DOHH2 (cell line): Measurements from ENCODE around the gene ZNF79.

Experiments
- H3F3A ChIP-seq: fragments of 200-600 bp; sonication (generic), shearing (Covaris generic); 2 replicates; pipeline ENCODE4 v1.6.0; 2016; ENCODE audit warnings: antibody characterized with exemption, mild to moderate bottlenecking; ENCODE audit not compliant: control insufficient read depth, insufficient read depth
- H3K27ac ChIP-seq: fragments of 200-600 bp; sonication (generic); 2 replicates; pipeline ENCODE4 v1.5.1; 2014; ENCODE audit warnings: low read depth, mild to moderate bottlenecking, low read length, moderate library complexity
- H3K27me3 ChIP-seq: fragments of 200-600 bp; sonication (generic); 2 replicates; pipeline ENCODE4 v1.6.1; 2014; ENCODE audit warnings: mild to moderate bottlenecking, low read length, mixed read lengths; ENCODE audit not compliant: control insufficient read depth
- H3K36me3 ChIP-seq: fragments of 200-600 bp; sonication (generic); 2 replicates; pipeline ENCODE4 v1.6.1; 2014; ENCODE audit warnings: mild to moderate bottlenecking, low read length, moderate library complexity, mixed read lengths; ENCODE audit not compliant: control insufficient read depth
- H3K4me1 ChIP-seq: fragments of 200-600 bp; sonication (generic); 2 replicates; pipeline ENCODE4 v1.6.1; 2014; ENCODE audit warnings: mild to moderate bottlenecking, low read length, mixed read lengths; ENCODE audit not compliant: control insufficient read depth
- H3K4me2 ChIP-seq: fragments of 200-600 bp; sonication (generic); 2 replicates; pipeline ENCODE4 v1.6.0; 2014; ENCODE audit warnings: mild to moderate bottlenecking, low read length, moderate library complexity
- H3K4me3 ChIP-seq: fragments of 200-600 bp; sonication (generic); 2 replicates; pipeline ENCODE4 v1.5.1; 2014; ENCODE audit warnings: mild to moderate bottlenecking, low read length, mixed read lengths
- H3K79me2 ChIP-seq: fragments of 200-600 bp; sonication (generic); 2 replicates; pipeline ENCODE4 v1.6.1; 2014; ENCODE audit warnings: mild to moderate bottlenecking, low read length, mixed read lengths; ENCODE audit not compliant: control insufficient read depth
- H3K9me2 ChIP-seq: fragments of 200-600 bp; sonication (generic); replicated peaks from 2 replicates; pipeline ENCODE4 v1.6.1; 2014; ENCODE audit warnings: mild to moderate bottlenecking, low read length, mixed read lengths; ENCODE audit not compliant: control insufficient read depth
- H3K9me3 ChIP-seq: fragments of 200-600 bp; sonication (generic); 2 replicates; pipeline ENCODE4 v1.6.1; 2014; ENCODE audit warnings: antibody characterized with exemption, low read length, mixed read lengths; ENCODE audit not compliant: control insufficient read depth, insufficient read depth
- H4K20me1 ChIP-seq: fragments of 200-600 bp; sonication (generic); 2 replicates; pipeline ENCODE4 v1.6.0; 2014; ENCODE audit warnings: low read depth, mild to moderate bottlenecking, antibody characterized with exemption, low read length, moderate library complexity; ENCODE audit not compliant: control insufficient read depth, insufficient read depth
- EZH2phosphoT487 ChIP-seq: fragments of 200-600 bp; sonication (generic); IDR thresholded peaks from 2 replicates; pipeline ENCODE4 v1.6.1; 2017; ENCODE audit warnings: borderline replicate concordance, mild to moderate bottlenecking, antibody characterized with exemption, low read length, moderate library complexity, mixed read lengths
- TF ChIP-seq, protein P1 (sequence below): fragments of 200-600 bp; sonication (generic); IDR thresholded peaks from one replicate; pipeline ENCODE4 v1.5.1; 2014; ENCODE audit warnings: antibody characterized with exemption, mild to moderate bottlenecking, low read depth, low read length; ENCODE audit not compliant: poor library complexity, severe bottlenecking

The ZNF79 gene

DNA sequence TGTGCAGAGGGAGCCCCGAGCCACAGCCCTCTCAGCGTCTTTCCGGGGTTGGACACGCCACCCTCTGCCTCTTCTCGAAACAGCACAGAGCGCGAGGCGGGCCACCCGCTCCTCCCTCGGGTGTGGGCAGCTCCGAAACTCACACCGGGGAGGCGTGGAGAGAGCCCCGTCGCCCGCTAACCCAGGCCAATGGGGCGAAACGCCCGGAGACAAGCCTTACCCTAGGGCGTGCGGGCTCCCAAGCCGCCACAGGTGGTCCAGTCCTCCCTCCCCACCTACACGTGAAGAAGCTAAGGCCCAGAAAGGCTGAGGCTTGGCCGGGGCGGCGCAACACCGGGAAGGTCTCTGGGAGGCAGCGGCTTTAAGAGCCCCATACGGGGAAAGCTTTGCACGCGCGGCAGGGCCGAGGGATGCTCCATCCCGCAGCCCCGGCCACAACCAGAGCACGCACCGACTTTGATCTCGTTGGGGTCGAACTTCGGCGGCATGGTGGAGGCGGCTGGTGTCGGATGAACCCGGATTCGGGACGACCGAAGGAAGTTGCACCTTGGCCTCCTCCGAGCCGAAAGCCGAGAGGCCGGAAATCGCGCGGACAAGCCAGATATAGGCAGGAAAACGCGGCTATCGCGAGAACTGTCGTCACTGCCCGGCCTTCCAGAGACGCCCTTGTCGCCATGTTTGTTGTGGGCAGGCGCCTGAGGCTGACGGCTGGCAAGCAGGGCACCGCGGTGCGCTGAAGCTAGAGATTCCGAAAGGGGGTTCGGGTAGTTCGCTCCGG is 26.8 kb downstream of the ZNF79 start, which contains the start of the genes LRSAM1 and RPL12:
LRSAM1 (plus strand) TSS at position 681 of the 778 bp plus-strand sequence. CDS start 3,018 bp downstream, outside the sequence.
RPL12 (minus strand) TSS at position 577 of the 778 bp plus-strand sequence; CDS start at position 488, 89 bp downstream.
- peaks cover 51% of the 10 kb centered on the region for H3K79me2 ChIP-seq
- no peaks in the 10 kb centered on the region for H3K9me3 ChIP-seq
- H3K36me3 ChIP-seq, result peaks cover 63% of the 10 kb centered on the region
- no peak for TF ChIP-seq EZH2phosphoT487
- TF ChIP-seq, protein P1, sequence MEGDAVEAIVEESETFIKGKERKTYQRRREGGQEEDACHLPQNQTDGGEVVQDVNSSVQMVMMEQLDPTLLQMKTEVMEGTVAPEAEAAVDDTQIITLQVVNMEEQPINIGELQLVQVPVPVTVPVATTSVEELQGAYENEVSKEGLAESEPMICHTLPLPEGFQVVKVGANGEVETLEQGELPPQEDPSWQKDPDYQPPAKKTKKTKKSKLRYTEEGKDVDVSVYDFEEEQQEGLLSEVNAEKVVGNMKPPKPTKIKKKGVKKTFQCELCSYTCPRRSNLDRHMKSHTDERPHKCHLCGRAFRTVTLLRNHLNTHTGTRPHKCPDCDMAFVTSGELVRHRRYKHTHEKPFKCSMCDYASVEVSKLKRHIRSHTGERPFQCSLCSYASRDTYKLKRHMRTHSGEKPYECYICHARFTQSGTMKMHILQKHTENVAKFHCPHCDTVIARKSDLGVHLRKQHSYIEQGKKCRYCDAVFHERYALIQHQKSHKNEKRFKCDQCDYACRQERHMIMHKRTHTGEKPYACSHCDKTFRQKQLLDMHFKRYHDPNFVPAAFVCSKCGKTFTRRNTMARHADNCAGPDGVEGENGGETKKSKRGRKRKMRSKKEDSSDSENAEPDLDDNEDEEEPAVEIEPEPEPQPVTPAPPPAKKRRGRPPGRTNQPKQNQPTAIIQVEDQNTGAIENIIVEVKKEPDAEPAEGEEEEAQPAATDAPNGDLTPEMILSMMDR, result no peak
- H3F3A ChIP-seq, result peaks cover 54% of the 10 kb centered on the region
- H3K4me3 ChIP-seq, result peak within 1 kb of the TSS; percentile 98
- H3K27ac ChIP-seq, result peak within 1 kb of the TSS; percentile 93
- peak within 1 kb of the TSS; percentile 97 for H3K4me2 ChIP-seq
- no peaks in the 10 kb centered on the region for H3K27me3 ChIP-seq
- H4K20me1 ChIP-seq, result peaks cover 22% of the 10 kb centered on the region
- no peaks in the 10 kb centered on the region for H3K9me2 ChIP-seq
- peaks cover 36% of the 10 kb centered on the region for H3K4me1 ChIP-seq

DNA sequence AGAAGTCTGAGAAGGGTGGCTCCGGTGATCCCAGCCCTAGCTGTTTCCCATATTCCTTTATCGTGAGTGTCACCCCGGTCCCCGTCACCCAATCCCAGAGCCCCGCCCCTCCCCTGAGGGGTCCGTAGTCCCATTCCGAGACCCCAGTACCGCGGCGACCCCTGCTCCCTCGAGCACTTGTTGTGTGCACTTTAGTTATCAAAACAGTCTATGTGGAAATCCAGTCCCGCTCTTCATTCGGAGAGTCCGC is 27.4 kb downstream of the ZNF79 start:
- Histone ChIP-seq H3K36me3 (peaks cover 58% of the 10 kb centered on the region), H3K79me2 (peaks cover 51% of the 10 kb centered on the region), H3K4me1 (peaks cover 36% of the 10 kb centered on the region), H3K27ac (peak overlapping the region; percentile 93), H3K4me3 (peak overlapping the region; percentile 98), H3K9me2 (no peaks in the 10 kb centered on the region), H3K27me3 (no peaks in the 10 kb centered on the region), H4K20me1 (peaks cover 22% of the 10 kb centered on the region), H3K4me2 (peak overlapping the region; percentile 97), H3K9me3 (no peaks in the 10 kb centered on the region), H3F3A (peaks cover 49% of the 10 kb centered on the region)
- TF ChIP-seq, protein P1, result no peak
- TF ChIP-seq EZH2phosphoT487, result no peak

DNA sequence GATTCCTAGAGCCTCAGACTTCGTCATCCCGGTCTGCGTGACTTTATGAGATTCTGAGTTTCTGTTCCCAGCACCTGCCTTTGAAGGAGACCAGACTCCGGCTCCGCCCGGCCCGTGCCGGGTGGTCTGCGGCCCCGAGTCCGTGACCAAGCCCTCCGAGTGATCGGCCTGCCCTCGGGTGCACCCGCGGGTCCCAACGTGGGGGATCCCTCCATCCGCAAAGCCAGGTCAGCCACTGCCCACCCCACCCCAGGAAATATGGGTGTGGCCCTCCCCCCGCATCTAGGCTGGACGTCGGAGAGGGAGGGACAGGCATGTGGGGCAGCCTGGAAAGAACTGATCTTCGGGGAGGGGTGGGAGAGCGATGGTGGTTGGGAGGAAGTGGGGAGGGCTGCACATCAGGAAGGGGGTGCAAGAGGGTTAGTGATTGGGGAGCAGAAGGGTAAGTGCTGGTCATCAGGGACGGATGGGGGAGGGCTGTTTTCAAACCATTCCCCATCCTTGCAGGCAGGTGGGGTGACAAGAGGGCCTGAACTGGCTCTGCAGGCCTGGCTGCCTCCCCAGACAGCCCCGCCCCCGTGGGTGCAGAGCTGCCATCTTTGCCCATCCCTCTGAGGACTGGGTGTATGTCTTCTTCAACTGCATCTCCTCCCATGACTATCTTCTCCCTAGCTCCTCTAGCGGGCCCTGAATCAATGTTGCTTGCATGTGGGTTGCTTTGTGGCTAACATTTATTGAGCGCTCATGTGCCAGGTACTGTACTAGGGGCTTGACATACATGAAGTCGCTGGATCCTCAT is 27.9 kb downstream of the ZNF79 start:
- H3F3A ChIP-seq, result peaks cover 43% of the 10 kb centered on the region
- H3K36me3 ChIP-seq, result peaks cover 53% of the 10 kb centered on the region
- H3K9me2 ChIP-seq, result no peaks in the 10 kb centered on the region
- TF ChIP-seq EZH2phosphoT487, result no peak
- TF ChIP-seq, protein P1, result no peak
- peaks cover 22% of the 10 kb centered on the region for H4K20me1 ChIP-seq
- peak overlapping the region; percentile 97 for H3K4me2 ChIP-seq
- peaks cover 36% of the 10 kb centered on the region for H3K4me1 ChIP-seq
- no peaks in the 10 kb centered on the region for H3K9me3 ChIP-seq
- no peaks in the 10 kb centered on the region for H3K27me3 ChIP-seq
- peak overlapping the region; percentile 98 for H3K4me3 ChIP-seq
- peak overlapping the region; percentile 93 for H3K27ac ChIP-seq
- H3K79me2 ChIP-seq, result peaks cover 51% of the 10 kb centered on the region
